ENCODE measurements around the gene PRF1.

DNA sequence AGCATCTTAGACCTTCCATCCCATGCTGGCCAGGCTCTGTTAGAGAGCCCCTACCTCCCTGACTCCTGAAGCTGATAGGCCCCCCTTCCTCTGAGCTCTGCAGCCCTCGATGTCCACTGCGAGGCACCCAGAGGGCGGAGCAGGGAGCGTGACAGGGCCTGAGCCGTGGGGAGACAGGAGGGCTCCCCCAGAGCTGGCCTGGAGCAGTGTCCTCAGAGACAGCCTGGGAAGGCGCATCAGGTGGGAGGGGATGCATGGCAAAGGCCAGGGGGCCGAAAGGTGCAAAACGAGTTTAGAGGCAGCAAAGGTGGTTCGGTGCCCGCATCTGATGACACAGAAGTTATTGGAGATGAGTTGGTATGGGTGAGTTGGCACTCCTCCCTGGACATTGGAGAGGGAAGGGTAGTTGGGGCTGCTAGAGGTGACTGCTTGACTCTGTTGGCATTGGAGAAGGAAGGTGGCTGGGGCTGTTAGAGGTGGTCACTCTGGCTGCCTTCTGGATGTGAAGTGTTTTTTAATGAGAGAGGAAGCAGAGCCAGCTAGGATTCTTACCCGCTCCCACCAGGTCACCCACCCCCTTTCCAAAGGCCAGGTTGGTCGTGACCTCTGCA, 53.1 kb downstream of the PRF1 start:
- no peak for TF ChIP-seq RAD21 (IDR thresholded peaks at IDR 0.05; ENCODE audit: low read depth)
- TF ChIP-seq YY1 (IDR thresholded peaks at IDR 0.05; ENCODE audit: low read depth) = no peak
- TF ChIP-seq TAF1 (IDR thresholded peaks at IDR 0.05; ENCODE audit: low read depth) = no peak
- TF ChIP-seq EGR1 (IDR thresholded peaks at IDR 0.05) = no peak
- TF ChIP-seq CREB1 (IDR thresholded peaks at IDR 0.05; ENCODE audit: low read depth) = no peak
